GM21825 (cell line): ENCODE results near the gene A4GALT.

ENCODE experiments used
- ATAC-seq: cut with Tn5 transposase; IDR thresholded peaks from one replicate; pipeline ENCODE4 v1.9.1; 2021; ENCODE audit warnings: mild to moderate bottlenecking, moderate library complexity; ENCODE audit not compliant: unreplicated experiment

The A4GALT gene

GRCh38 chr22:42707496-42707895, 13.2 kb downstream of the A4GALT start:
- no peak for ATAC-seq

DNA sequence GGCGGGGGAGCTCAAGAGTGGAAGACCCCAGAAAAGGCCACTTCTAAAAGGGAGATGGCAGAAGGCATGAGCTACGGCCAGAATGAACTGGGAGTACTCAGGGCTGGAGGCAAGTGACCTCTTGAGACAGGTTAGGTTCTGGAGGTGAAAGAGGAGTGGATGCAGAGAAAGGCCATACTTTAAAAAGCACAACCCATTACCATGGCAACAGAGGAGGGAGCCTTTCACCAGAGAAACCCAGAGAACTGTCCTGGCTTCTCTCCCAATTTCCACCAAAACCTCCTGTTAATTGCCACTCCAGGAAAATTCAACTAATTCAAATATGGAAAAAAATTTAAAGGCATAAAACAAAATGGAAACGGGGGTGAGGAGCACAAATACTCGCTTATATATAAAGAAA, 15.8 kb downstream of the A4GALT start:
- no peak for ATAC-seq

GRCh38 chr22:42702675-42703074, 18.0 kb downstream of the A4GALT start:
- no peak for ATAC-seq

- no peak for ATAC-seq
Measured at GRCh38 chr22:42701694-42702093, 19.0 kb downstream of the A4GALT start.

DNA sequence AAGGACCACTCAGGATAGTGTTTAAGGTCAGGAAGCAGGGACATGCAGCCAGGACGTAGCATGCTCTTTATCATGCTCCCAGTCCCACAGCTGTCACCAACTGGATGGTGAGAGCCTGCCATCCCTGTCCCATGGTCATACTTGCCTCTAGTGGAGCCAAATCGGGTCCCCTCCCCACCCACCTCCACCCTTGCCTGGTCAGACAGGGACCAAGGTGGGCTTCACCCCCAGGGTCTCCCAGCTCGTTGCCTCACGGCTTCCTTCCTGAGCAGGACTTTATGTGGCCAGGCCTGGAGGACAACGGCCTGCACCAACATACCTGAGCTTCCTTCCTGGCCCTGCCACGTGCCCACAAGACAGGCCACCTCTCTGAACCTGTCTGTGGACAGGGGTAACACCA, 19.8 kb downstream of the A4GALT start:
- ATAC-seq = no peak

GRCh38 chr22:42700355-42700754, 20.3 kb downstream of the A4GALT start:
- no peak for ATAC-seq

GRCh38 chr22:42699976-42700352, 20.7 kb downstream of the A4GALT start:
- ATAC-seq = no peak

DNA sequence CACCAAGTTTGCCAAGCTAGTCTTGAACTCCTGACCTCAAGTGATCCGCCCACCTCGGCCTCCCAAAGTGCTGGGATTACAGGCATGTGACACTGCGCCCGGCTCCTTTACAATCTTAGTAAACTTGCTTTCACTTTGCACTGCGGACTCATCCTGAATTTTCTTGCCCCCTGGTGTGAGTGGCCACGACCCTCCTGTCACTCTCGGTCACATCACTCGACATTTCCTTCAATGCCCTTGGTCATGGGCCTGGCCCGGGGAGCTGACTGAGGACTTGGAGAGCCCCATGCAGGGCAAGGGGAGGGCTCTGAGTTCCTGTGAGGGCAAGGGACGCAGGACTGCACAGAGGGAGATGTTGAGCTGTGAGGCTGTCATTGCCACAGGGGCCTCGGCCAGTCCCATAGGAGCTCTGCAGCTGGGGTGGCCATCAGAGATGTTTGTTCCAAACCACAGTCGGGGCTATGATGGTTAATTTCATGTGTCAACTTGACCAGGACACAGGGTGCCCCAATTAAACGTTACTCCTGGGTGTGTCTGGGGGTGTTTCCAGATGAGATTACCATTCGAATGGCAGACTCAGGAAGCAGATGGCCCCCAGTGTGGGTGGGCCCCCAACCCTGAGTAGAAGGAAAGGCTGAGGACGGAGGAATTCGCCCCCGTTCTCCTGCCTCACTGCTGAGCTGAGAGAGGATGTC, 21.2 kb downstream of the A4GALT start:
- ATAC-seq = no peak

- ATAC-seq = no peak
Measured at GRCh38 chr22:42697542-42698013, 23.1 kb downstream of the A4GALT start.

GRCh38 chr22:42696331-42696967, 24.2 kb downstream of the A4GALT start:
- ATAC-seq = no peak

- no peak for ATAC-seq
Measured at GRCh38 chr22:42695294-42695693, 25.4 kb downstream of the A4GALT start.

DNA sequence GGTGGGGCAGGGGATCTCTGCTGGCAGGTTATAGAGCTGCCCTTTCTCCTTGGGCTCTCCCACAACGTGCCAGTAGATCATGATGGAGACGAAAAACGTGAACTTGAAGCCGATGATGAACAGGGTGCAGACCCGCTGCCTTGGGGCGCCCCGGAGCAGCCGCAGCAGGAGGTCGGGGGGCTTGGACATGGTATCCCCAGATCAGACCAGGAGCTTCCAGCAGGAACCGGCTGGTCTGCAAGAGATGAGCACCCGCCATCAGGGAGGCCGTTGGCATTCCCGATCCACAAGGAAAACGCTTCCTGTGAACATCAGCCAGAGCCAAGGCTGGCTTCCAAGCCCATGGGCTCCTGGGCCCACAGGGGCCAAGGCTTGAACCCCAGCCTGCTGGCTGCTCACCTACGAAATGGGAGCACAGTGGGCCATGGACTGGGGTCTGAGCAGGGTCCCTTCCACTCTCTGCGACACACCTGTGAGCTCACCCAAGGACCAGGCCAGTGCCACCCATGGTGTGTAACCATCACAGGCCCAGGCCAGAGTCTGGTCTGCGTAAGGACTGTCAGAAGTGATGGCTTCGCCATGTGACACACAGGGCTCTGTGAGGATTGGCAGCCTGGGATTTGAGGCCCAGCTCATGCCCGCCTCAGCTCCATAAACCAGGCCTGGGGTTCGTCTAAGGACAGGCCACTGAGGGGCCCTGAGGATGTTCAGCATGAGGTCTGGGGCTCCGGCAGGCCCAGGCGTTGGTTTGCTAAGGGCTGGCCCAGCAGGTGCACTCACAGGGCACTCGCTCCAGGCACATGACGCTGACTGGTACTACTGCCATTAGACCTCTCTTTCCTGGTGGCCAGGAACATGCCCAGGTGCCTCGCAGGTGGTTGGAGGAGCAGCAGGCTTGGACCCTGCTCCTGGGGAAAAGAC, 26.6 kb downstream of the A4GALT start:
- ATAC-seq = no peak

- ATAC-seq = no peak
Measured at GRCh38 chr22:42693055-42693762, 27.5 kb downstream of the A4GALT start.

GRCh38 chr22:42692239-42693054, 28.2 kb downstream of the A4GALT start:
- ATAC-seq = no peak

- no peak for ATAC-seq
Measured at GRCh38 chr22:42691440-42691839, 29.2 kb downstream of the A4GALT start.

DNA sequence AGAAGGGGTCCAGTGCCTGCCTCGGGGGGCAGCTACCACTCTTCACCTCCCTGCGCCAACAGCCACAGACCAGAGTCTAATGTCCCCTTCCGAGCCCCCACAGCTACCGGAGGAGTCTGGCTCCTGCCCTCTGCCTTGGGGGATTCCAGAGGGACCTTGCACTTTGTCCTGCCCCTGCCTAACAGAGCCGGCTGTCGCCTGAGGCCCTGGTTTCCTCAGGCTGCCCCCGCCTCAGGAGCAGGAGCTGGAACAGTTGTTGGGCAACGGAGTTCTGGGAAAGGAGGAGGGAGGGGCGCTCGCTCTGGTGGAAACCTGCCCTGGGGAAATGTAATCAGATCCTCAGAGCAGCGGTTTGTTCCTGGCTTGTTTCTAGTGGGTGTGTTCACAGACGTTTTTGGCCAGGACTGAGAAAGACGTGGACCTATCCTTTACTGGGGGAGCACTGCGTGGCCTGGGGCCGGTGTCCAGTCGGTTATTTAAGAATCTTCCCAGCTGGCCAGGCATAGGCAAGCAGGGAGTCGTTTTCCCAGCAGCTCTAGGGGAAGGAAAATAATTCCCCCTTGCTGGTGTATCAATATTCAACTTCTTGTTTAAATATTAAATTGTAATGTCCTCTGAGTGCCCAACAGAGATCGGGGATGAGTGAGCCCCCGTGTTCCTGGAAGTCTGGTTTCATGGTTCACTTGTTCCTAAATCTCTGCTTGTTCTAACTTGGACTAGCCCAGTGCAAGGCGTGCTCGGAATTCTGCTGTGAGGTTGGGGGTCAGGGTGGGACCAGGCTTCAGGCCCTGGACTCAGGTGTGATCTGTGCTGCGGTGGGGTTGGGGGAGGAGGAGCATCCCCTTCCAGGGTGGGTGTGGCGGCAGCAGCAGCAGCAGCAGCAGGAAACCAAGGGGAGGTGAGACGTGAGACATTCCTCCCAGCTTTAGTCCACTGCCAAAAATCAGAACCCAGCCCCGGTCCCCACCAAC, 32.1 kb downstream of the A4GALT start:
- no peak for ATAC-seq

DNA sequence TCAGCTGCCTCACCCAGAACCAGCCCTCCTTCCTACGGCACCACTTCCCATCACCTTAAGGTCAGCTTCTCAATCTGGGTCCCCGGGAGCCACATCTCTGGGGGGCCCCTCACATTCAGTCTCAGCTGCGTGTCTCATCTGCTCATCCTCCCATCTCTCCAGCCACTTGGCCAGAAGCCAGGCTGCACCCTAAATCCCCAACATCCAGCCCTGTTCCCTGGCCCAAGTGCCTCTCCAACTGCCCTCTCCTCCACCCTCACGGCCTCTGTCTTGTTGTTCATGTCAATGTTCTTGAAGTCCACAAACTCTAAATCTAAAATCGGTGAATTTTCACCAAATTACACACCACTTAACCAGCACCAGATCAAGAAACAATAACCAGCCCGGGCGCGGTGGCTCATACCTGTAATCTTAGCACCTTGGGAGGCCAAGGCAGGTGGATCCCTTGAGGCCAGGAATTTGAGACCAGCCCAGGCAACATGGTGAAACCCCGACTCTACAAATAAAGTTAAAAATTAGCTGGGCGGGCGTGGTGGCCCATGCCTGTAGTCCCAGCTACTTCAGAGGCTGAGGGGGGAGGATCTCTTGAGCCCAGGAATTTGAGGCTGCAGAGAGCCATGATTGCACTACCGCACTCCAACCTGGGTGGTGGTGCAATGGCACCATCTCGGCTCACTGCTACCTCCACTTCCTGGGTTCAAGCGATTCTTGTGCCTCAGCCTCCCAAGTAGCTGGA, 33.7 kb downstream of the A4GALT start:
- no peak for ATAC-seq

DNA sequence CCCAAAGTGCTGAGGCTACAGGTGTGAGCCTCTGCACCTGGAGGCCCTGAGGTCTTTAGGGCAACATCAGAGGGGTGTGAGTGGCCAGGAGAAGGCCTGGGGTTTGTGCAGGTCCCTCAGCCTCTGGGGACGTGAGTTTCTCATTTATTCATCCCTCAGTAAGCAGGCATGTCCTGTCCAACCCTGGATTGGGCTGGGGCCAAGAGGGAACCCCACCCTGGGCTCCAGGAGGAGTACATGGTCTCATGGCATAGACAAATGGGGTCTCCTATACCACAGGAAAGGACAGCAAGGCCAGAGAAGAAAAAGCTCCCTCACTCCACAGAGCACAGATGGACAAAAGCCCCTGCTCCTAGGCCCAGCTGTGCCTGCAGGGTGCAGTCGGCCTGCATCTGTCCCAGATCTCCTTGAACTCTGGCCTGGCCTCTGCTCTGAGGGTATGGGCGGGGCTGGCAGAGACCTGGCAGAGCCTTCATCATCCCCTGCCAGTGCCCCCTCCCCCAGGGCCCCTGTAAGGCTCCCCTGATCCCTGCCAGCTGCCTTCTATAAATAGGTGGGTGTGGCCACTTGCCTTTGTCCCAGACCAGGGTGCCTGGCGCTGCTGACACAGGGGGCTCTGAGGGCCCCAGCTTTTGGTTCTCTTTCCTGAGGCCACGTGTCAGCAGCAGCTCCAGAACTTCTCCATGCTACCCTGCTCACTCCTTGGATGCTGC, 34.6 kb downstream of the A4GALT start:
- ATAC-seq = no peak
